GM23248 (cell line): ENCODE results near the gene OPCML.

Experiments used
- EZH2 ChIP-seq: fragments of 200-600 bp; sonication (generic); IDR thresholded peaks from 2 replicates; pipeline ENCODE4 v1.6.1; 2018; ENCODE audit warnings: antibody characterized with exemption, mild to moderate bottlenecking; ENCODE audit not compliant: insufficient read depth, poor library complexity, severe bottlenecking
- EZH2phosphoT487 ChIP-seq: fragments of 200-600 bp; sonication (generic); IDR thresholded peaks from 2 replicates; pipeline ENCODE4 v1.6.1; 2018; ENCODE audit warnings: antibody characterized with exemption, moderate library complexity, mild to moderate bottlenecking, low read depth; ENCODE audit not compliant: insufficient read depth

- TF ChIP-seq EZH2phosphoT487, result no peak
- no peak for TF ChIP-seq EZH2
Observed at GRCh38 chr11:132908414-132908810, 623.9 kb downstream of the OPCML start.
